Stimulated activated CD8-positive, alpha-beta memory T cell treated with anti-CD3 and anti-CD28 coated beads, Interleukin-7, amount 100 ng/mL, for 4 hours (primary cell): ENCODE measurements around the gene USP11.
"Not testable (repeated sequence)": the region's sequence is repeated elsewhere in the genome, so short reads cannot be mapped to it uniquely, and the experiment has no call there.

Experiments used
- DNase-seq, 2 donors: peaks; one replicate each; pipeline ENCODE4 v3.0.0-alpha.2; 2020; ENCODE audit warnings: low read depth in 2 of 2

The USP11 gene

GRCh38 chrX:47245156-47245555 is 12.3 kb downstream of the USP11 start:
- no peak for DNase-seq

DNA sequence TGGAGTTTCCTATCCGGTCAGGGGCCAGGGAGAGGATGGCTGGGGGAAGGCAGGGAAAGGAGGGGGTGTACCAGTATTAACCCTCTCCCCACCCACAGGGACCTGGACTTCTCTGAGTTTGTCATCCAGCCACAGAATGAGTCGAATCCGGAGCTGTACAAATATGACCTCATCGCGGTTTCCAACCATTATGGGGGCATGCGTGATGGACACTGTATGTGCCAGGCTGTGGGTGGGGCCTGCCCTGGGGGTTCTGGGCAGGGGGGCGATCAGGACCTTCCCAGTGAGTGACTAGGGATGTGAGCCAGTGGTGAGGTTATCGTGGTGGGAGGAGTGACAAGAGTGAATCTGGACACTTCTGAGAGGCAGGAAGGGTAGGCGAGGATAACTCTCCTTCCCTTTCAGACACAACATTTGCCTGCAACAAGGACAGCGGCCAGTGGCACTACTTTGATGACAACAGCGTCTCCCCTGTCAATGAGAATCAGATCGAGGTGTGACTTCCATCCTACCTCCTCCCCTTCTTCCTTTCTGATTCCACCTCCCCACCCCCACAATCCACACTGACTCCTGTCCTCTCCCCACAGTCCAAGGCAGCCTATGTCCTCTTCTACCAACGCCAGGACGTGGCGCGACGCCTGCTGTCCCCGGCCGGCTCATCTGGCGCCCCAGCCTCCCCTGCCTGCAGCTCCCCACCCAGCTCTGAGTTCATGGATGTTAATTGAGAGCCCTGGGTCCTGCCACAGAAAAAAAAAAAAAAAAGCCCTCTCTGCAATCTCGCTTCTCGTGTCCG is 14.6 kb downstream of the USP11 start:
- no peak for DNase-seq

DNA sequence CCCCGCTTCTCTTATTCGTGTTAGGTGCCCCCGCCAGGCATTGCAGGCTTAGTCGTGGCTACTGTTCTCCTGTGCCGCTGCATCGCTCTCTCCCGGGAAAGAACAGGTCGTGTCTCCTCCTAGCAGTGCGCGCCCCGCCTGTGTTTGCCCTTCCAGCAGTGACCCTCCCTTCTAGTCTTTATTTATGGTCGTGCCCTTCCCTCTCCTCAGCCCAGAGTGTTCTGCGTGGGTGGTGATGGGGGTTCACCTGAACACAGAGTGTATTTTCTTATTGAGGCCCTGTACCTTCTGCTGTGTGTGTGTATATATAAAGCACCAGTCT is 15.2 kb downstream of the USP11 start:
- no peak for DNase-seq

DNA sequence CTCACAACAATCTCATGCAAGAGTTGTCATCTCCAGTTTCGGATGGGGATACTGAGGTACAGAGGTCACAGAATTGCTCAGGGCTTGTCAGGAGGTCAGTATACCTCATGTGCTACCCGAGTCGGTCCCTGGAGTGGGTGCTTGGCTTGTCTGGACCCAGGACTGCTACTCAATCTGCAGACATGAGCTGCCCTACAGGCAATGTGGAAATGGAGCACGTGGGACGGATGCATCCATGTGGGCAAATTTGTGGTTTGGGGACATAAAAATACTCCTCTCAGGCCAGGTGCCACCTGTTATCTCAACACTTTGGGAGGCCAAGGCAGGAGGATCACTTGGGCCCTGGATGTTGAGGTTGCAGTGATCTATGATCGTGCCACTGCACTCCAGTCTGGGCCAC is 15.8 kb downstream of the USP11 start:
- DNase-seq = no peak

- DNase-seq = no peak
These were observed 17.2 kb downstream of the USP11 start for GRCh38 chrX:47250017-47250347.

GRCh38 chrX:47257620-47258019 is 24.8 kb downstream of the USP11 start:
- DNase-seq = not testable (repeated sequence)

GRCh38 chrX:47264483-47265173 is 31.8 kb downstream of the USP11 start:
- DNase-seq = no peak

DNA sequence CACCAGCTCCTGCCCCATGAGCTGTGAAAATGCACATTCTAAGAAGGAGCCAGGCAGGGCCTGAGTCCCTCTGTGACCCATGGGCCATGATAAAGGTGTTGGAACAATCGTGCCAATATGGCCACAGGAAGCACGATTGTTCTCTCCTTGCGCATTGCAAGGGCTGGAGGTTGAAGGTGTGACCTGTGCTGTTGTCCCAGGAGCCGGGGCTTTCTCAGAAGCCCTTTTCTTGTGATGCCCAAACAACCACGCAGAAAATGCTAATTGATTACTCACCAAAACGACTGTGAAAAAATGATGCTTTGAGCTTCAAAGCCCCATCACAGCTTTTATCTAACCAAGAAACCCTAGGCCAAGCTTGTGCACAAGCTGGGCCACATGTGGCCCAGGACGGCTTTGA is 33.8 kb downstream of the USP11 start:
- DNase-seq = no peak

GRCh38 chrX:47272013-47272408 is 39.2 kb downstream of the USP11 start:
- DNase-seq = no peak

DNA sequence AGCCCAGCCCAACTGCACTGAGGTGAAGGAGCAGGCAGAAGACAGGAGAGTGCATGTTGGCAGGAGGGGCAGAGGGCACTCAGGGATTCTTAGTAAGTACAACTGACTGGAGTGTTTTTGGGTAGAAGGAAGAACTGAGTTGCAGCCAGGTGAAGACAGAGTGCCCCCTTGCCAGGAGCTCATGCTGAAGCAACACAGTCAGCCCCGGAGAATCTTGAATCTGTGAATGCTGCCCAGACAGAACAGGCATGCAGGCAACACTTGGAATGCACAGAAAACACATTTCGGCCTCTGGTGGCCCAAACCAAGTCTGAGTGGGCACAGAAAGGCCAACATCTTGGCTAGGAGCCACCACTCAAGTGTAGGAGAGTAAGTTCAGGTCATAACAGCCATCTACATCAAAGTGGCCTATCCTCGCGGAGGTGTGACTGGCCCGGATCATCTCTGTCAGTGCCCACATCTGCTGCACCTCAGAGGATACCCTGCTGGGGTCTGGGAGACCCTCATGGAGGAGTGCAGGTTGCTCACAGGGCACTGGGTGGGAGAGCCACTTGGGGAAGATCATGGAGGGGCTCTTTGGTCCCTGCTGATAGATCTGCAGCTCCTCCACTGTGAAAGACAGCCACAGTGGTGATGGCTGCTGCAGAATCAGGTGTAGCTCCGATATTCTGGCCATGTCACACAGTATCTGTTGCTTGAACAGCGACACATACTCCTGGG is 40.4 kb downstream of the USP11 start:
- DNase-seq = no peak

- DNase-seq = no peak
These were observed 45.9 kb downstream of the USP11 start for GRCh38 chrX:47278691-47279090.

DNA sequence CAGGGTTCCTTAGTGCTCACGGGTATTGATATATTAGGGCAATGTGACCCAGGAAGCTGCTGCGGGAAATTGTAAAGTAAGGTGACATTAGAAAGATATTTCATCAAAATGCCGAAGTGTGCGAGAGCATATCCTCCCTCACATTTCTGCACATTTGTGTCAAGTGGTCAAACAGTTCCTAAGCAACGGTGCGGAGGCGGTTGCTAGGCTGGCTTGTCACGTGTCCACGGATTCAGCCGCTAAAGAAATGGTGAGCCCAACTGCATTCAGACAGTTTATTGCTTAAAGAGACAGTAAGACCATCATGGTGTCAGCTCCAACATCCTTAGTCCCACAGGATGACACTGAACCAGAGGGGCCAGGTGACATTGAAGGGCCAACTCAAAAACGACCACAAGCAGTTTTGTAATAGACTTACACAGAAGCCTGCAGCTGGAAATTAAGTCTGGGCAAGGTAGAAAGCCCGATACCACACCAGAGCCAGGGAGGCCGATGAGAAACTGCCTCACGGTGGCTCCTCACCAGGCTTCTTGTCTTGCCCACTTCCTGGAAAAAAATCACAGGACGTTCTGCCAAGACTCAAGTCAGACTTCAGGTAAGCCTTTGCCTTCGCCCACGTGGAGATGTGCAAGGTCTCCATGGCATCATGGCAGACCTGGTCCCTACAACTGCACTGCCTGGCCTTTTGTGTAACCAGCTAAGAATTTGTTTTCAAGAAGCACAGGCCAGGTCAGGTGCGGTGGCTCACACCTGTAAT is 50.4 kb downstream of the USP11 start:
- DNase-seq = no peak

DNA sequence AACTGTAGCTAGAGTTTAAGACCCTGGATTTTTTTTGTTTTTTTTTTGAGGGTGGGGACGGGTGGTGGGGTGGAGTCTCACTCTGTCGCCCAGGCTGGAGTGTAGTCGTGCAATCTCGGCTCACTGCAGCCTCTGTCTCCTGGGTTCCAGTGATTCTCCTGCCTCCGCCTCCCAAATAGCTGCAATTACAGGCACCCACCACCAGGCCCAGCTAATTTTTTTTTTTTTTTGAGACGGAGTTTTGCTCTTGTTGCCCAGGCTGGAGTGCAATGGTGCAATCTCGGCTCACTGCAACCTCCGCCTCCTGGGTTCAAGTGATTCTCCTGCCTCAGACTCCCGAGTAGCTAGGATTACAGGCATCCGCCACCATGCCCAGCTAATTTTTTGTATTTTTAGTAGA is 51.8 kb downstream of the USP11 start:
- not testable (repeated sequence) for DNase-seq

DNA sequence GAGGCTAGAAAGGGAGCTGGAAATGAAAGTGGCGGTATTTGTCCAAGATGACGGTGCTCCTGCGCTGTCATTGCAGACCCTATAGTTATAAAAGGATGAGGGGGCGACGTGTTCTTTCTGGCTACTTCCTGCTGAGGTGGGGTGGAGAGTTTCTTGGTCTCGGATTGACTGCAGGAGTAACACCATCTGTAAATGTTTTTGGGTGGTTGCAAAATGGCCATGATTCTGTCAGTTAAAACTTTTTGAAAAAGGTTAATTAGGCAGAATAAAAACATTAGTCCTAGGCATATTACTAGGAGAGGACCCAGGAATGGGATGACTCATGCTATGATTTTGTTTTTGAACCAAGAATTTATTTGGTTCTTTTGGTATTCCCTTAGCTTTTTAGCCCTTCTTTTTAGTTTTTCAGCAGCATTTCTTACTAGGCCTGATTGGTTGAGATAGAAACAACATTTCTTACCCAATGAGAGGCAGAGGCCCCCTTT is 53.1 kb downstream of the USP11 start:
- no peak for DNase-seq

- DNase-seq = no peak
These were observed 60.3 kb downstream of the USP11 start for GRCh38 chrX:47293106-47293505.

DNA sequence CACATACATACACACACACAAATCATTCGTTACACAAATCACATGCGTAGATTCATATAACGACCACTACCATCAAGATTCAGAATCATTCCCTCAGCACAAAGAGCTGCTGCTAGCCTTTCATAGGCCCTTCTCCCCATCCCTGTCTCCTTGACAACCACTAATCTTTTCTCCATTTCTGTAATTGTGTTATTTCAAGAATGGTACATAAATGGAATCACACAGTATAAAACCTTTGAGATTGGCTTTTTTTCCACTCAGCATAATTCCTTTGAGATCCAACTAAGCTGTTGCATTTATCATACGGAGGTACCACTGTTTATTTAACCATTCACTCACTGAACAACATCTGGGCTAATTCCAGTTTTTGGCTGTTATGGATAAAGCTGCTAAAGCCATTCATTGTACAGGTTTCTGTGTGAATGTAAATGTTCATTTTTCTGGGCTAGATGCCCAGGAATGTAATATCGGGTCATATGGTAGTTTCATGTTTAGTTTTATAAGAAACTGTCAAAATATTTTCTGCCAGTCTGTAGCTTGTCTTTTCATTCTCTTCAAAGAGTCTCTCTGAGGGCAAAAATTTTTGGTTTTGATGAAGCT is 64.1 kb downstream of the USP11 start:
- DNase-seq = no peak

DNA sequence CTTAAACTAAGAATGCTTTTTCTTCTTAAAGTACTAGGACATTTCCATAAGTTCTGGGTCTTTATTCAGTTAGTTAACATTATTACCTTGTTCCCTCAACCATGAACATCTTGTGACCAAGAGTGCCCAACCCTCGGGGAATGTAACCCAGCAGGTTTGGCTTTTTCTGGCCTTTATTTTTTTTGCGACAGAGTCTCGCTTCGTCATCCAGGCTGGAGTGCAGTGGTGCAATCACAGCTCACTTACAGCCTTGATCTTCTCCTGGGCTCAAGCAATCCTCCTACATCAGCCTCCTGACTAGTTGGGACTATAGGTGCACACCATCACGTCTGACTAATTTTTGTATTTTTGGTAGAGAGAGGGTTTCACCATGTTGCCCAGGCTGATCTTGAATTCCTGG is 65.1 kb downstream of the USP11 start:
- no peak for DNase-seq
